SH-SY5Y (cell line): ENCODE measurements around the gene MORN1.

ENCODE experiments used
- GATA2 ChIP-seq: IDR thresholded peaks from 2 replicates; pipeline ENCODE4 v1.6.1; 2011; ENCODE audit warnings: mild to moderate bottlenecking, low read depth, low read length
- GATA3 ChIP-seq: IDR thresholded peaks from 2 replicates; pipeline ENCODE4 v1.6.1; 2011; ENCODE audit warnings: low read depth, mild to moderate bottlenecking, low read length, moderate library complexity

Gene MORN1

GRCh38 chr1:2276803-2277580, 114.4 kb downstream of the MORN1 start:
- TF ChIP-seq GATA3 (no peak), GATA2 (no peak)

GRCh38 chr1:2275796-2276536, 115.4 kb downstream of the MORN1 start:
- no peak for TF ChIP-seq GATA3
- no peak for TF ChIP-seq GATA2

- TF ChIP-seq GATA2, result no peak
- TF ChIP-seq GATA3, result no peak
These were observed 116.4 kb downstream of the MORN1 start for GRCh38 chr1:2274929-2275475.

- TF ChIP-seq GATA2 (no peak), GATA3 (no peak)
These were observed 117.0 kb downstream of the MORN1 start for GRCh38 chr1:2274231-2274928.

- TF ChIP-seq GATA3, result no peak
- TF ChIP-seq GATA2, result no peak
These were observed 117.8 kb downstream of the MORN1 start for GRCh38 chr1:2273401-2274090.

GRCh38 chr1:2272686-2273400, 118.5 kb downstream of the MORN1 start:
- TF ChIP-seq GATA3 (no peak), GATA2 (no peak)

GRCh38 chr1:2271841-2272655, 119.3 kb downstream of the MORN1 start:
- TF ChIP-seq GATA2, result no peak
- no peak for TF ChIP-seq GATA3
